Stimulated activated CD8-positive, alpha-beta memory T cell treated with anti-CD3 and anti-CD28 coated beads, Interleukin-7, amount 100 ng/mL, for 48 hours (primary cell): ENCODE results near the gene CHD5.
A peak's percentile ranks its signal among the peaks of the same experiment; 100 is the strongest.
"Not testable (repeated sequence)": the region's sequence is repeated elsewhere in the genome, so short reads cannot be mapped to it uniquely, and the experiment has no call there.

Source experiments
- DNase-seq, 2 donors: peaks; one replicate each; pipeline ENCODE4 v3.0.0-alpha.2; 2020; ENCODE audit warnings: low read depth in 1 of 2; ENCODE audit errors: extremely low read depth in 1 of 2

Gene CHD5

DNA sequence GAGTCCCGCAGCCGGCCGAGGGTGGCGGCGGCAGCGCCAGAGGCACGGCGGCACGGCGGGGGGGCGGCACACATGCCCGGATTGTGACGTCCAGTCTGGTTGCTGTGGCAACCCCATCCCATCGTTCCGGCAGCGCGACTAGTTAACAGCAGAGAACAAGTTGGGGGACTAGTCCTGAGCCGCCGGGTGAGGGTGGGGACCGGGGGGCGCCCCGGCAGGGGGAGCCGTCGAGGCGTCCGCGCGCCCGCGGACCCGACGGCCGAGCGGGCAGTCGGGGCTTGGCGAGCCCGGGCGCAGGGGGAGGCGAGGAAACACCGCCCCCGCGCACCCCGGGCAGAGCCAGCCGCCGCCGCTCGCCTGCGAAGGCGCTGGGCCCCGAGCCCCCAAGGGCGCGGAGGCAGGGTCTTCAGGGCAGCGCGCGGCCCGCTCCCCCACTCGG, at the start of gene CHD5:
Gene CHD5, minus strand, starts transcription at position 54 of the 439 bp plus-strand sequence. CDS start 298 bp downstream, outside the sequence.
- DNase-seq: no peak

DNA sequence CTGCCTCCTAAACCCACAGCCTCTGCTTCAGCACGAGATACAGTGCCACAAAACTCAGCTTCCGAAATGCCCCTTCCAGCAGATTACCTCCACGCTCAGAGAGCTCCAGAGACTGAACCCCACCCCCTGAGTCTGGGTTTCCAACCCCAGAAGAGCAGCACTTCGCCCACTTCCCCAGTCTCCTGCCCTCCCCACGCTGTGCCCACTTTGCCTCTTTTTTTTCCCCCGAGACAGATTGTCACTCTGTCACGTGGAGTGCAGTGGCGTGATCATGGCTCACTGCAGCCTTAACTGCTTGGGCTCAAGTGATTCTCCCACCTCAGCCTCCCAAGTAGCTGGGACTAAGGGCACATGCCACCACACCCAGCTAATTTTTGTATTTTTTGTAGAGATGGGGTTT, 45.5 kb upstream of the CHD5 start:
- no peak for DNase-seq

DNA sequence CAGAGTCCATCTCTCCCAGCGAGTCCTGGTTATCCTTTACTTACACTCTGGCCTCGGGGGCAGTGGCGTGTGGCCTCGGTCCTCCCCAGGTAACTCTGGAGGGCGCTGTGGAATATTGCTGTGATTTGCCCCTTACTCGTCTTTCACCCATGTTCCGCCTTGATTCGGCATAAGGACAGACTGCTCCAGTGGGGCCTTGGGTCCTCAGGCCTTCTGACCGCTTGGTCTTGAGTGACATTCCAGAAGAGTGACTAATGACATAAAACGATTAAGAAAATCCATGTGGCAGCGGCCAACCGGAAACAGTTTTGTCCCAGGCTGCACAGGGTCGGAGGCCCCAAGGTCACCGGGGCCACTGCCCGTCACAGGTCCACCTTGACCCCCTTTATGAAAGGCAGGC, 44.6 kb upstream of the CHD5 start:
- DNase-seq: no peak

DNA sequence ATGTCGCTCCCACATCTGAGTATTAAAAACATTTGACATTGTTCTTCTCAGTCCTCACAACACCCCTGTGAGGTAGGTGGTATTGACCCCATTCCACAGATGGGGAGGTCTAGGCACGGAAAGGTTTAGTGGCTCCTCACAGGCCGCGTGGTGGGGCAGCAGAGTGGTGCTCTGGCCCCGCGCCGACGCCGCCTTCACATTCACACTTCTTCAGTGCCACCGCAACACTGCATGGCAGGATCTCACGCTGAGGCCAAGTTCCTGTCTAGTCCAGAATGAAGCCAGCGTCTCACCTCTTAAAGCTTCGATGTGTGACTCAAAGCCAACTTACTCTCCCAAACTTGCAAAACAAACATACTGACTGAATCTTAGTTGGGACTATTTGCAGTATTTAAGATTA, 43.5 kb upstream of the CHD5 start:
- no peak for DNase-seq

DNA sequence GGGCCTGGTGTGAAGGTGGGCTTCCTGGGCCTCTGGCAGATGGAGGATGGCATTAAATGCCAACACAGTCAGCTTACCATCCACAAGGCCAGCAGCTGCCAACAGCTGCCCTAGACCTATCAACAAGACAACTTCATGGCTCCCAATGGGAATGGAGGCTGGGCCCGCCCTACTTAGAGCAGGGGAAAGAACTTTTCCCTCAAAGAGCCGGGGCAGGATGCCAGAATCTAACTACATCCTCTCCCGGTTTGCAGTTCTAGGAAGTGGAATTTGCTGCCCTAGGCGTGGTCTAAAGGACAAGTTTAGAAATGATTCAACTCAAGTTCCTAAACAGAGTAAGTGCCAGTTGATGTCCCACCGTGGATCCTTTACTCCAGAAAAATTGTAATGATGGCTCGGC, 42.5 kb upstream of the CHD5 start:
- DNase-seq: no peak

DNA sequence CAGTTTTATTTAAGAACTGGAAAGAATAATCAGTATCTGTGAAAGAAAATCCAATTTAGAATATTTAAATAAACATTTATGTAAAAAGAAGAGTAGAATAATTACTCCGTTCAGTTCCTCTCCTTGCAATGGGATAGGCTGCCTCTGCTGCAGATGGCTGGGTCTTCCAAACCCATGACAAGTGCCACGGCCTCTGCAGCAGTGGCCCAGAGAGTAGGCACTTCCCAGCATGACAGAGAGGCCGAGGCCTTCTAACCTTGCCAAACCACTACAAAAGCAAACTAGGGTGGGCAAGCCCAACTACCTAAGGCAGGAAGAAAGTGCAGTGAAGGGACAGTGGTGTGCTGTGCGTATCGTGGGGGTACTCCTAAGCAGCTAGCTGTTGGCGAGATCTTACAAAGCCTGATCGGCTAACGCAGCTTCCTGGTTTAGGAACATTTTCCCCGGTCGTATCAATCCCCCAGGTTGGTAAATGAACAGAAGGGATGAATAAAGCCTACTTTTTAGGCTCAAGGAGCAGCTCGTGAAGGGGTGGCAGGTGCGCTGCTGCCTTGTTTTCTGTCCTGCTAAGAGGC, 41.2 kb upstream of the CHD5 start:
- no peak for DNase-seq

DNA sequence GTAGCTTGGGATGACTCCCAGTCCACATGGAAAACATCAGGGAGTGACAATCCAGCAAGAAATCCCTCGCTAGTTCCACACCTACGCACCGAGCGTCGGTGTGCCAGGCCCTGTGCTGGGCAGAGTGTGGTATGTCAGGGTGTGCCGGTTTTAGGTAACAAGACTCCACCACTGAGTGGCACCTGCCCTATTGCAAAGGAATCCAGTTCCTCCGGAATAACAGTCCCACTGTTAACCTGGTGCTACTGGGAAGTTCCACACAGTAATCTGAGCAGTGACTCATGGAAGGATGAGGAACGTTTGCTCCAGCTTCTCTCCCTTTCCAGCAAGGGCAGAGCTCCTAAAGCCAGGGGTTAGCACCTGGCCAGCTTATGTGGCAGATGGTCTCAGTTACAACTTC, 40.1 kb upstream of the CHD5 start:
- DNase-seq: no peak

DNA sequence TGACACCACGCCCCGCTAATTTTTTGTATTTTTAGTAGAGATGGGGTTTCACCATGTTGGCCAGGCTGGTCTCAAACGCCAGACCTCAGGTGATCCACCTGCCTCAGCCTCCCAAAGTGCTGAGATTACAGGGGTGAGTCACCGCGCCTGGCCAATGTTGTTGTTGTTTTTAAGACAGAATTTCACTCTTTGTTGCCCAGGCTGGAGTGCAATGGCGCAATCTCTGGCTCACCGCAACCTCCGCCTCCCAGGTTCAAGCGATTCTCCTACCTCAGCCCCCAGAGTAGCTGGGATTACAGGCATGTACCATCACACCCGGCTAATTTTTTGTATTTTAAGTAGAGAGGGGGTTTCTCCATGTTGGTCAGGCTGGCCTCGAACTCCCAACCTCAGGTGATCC, 39.5 kb upstream of the CHD5 start:
- not testable (repeated sequence) for DNase-seq

DNA sequence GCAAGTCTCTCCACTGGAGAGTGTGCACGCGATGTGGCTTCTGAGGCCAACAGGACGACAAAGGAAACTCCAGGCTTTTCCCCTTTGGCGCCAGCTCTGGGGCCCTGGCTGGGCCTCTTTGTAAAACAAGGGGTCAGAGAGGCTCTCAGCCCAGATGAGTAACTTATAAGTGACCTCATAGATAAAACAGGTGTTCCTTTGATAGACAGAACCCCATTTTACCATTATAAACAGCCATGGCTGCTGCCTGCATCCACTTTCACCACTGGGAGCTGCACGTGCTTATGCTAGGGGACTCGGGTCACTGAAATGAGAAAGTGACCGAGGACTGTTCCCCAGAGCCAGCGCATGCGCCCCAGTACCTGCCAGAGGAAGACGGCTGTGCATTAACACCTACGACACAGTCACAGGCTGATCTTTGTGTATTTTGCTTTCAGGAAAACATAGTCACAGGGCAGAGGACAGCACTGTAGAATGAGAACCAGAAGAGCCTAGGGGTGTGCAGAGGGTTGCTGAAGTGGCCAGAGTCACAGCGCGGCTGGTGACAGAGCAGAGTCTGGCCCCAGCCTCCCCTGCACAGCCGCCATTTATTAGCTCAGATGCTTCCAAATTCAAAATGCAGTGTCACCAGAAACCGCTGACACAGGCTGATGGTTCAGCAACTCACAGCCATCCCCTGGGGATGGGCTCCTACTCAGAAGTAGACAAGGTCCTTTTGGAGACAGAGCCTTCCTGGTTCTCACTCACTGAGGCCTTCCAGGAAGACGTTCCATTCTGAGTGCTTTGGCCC, 38.4 kb upstream of the CHD5 start:
- DNase-seq: no peak

DNA sequence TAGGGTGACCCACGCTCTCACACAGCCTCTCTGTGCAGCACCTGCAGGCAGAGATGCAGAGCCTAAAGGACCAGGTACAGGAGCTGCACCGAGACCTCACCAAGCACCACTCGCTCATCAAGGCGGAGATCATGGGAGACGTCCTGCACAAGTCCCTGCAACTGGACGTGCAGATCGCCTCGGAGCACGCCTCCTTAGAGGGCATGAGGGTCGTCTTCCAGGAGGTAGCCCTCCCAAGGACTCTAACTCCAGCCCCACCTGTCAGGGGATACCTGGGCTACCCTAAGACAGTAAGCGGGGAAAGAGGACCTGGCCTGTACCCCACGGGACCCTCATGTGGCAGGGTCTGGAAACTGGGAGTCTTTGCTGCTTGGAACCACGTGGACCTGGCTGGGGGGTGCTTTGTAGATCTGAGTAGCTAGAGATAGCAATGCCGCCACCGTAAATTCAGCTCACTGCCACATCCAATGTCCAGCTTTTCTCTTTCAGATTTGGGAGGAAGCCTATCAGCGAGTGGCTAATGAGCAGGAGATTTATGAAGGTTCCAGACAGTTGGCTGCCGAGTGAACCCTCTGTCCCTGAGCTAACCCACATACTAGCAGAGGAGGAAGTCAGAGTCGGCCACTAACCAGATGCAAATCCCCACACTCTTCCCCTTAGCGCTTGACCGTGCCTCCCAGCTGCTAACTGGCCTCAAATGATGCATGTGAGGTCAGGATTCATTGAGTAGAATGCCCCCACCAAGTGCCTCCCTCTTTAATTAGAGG, 32.3 kb upstream of the CHD5 start:
- no peak for DNase-seq

DNA sequence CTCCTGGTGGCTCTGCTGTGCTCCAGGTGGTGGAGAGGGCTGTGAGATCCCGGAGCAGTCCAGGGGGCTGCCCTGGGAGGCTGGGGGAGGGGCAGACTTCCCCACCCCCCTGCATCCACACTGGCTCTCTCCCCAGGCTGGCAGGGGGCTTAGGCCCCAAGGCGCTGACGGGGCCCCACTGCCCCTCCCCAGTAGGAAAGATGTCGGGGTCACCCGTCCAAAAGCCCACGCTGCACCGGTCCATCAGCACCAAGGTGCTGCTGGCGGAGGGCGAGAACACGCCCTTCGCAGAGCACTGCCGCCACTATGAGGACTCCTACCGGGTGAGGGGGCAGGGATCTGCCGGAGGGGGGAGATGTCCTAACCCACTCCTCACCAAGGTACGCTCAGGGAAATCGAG, 31.6 kb upstream of the CHD5 start:
- no peak for DNase-seq

DNA sequence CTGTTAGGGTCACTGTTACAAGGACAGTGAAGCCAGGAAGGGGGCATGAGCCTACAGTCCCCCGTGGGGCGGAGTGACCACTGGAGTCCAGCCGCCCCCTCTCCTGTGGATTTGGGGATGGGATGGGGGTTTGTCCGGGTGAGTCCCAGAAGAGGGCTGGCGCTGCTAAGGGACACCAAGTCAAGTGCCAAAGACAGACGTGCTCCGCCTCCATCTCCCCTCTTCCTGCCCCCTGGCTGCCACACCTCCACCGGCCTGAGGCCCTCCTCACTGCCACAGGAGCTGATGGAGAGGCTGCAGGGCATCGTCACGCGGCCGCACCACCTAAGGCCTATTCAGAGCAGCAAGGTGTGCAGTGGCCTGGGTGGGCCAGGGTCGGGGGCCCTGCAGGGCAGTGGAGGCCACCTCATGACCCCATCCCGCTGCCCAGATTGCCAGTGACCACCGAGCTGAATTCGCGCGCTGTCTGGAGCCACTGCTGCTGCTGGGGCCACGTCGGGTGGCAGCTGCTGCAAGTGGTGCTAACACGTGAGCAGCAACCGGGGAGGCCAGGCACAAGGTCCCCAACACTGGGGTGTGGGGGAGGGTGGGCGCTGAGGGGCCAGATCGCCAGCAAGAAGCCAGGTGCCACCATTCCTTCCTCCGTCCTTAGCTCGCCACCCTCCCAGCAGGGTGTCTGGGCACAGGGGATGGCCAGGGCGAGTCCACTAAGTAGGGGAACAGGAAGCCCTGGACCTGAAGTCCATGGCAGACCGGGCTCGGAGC, 30.7 kb upstream of the CHD5 start:
- DNase-seq: no peak

DNA sequence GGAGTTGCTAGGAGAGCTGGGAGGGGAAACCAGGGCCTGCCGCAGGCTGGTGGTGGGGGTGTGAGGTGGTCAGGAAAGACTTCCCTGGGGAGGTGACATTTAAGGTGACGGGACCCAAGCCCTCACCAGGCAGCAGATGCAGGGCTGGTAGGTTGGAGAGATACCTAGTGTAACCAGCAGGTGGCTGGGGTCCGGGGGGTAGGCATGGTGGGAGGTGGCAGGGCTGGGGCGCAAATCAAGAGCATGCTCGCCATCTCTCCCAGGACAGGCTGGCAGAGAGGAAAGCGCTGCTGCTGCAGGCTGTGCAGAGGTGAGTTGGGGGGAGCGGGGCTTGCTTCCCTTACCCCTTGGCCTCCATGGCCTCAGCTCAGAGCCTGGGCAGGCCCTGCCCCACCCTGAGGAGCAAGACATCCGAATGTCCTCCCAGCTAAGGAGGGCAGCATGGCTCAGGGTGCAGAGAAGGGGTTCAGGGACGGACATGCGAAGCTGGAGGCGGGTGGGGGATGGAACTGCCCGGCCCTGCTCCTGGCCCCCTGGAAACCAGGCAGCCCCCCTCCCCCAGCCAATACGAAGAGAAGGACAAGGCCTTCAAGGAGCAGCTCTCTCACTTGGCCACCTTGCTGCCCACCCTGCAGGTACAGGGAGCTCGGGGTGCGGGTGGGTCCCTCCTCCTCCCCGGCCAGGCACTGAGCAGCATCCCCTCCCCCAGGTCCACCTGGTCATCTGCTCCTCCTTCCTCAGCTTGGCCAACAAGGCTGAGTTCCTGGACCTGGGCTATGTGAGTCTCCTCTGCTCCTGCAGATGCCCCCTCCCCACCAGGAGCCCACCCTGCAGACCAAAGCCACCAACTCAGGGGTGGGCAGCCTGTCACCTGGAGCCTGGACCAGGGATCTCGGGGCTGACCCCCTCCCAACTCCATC, 29.8 kb upstream of the CHD5 start:
- no peak for DNase-seq

DNA sequence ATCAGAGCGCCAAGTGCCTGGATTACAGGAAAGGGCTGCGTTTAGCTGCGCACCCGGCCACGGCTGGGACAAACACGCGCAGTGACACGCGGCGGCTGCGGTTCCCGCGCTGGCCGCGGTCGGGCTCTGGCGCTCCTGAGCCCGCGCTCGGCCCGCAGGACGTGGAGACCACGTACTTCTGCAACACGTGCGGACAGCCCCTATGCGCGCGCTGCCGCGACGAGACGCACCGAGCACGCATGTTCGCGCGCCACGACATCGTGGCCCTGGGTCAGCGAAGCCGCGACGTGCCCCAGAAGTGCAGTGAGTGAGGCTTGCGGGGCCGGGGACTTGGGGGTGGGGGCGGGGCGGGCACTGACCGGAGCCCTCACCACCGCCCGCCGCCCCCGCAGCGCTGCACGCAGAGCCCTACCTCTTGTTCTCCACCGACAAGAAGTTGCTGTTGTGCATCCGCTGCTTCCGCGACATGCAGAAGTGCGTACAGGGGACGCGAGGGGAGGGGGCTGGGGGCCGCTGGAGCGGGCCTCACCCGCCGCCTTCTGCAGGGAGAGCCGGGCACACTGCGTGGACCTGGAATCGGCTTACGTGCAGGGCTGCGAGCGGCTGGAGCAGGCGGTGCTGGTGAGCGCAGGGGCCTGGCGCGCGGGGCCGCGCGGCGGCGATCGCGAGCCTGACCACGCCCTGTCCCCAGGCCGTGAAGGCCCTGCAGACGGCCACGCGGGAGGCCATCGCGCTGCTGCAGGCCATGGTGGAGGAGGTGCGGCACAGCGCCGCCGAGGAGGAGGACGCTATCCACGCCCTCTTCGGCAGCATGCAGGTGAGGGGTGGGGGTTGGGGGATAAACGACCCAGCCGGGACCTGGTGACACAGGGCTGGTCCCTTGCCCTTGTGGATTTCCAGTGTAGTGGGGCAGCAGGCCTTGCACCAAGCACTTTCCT, 28.9 kb upstream of the CHD5 start:
- no peak for DNase-seq

DNA sequence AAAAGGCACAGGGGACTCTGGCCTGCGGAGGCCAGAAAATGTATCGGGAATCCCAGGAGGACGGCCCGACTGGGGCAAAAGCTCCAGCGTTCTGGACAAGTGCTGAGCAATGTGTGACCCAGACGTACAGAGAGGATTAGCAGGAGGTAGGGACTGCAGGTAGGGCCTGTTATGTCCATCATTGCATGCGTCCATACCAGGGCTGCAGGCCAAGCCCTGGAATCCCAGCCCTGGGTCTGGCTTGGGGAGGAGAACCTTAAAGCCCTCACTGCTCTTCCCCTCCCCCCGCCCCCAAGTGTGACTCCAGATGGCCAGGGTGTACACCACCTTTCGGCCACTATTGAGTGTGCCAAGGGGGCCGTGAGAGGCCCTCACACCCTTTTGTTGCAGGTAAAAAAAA, 27.8 kb upstream of the CHD5 start:
- DNase-seq: no peak

DNA sequence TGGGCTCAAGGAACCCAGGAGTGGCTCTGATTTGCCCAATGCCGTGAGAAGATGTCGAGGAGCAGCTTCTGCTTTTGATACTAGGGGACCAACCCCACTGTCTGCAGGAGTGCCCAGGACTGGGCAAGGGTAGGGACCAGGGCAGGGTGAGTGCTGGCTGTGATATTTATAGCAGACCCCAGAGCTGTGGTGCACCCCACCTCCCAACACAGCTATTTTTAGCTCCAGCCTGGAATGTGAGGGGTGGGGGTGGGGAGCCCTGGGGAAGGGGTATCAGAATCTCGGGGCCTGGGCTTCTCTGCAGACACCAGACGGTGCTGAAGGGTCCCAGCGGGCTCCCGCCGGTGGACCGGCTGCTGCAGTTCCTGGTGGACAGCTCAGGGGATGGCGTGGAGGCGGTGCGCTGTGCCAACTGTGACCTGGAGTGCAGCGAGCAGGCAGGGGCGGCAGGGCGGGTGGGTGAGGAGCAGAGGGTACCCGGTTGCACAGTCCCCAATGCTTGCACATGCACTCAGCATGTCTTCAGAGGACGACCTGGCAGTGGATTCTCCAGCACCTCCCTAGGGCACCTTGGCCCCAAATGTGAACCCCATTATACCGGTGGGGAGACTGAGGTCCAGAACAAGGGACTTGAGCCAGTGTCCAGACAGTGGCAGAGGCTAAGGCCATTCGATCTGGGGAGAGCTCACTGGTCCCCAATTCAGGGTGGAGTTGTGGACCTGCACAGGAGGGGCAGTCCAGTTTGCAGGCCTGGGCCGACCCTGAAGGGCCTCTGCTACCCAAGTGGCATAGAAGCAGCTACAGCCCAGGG, 27.2 kb upstream of the CHD5 start:
- no peak for DNase-seq

DNA sequence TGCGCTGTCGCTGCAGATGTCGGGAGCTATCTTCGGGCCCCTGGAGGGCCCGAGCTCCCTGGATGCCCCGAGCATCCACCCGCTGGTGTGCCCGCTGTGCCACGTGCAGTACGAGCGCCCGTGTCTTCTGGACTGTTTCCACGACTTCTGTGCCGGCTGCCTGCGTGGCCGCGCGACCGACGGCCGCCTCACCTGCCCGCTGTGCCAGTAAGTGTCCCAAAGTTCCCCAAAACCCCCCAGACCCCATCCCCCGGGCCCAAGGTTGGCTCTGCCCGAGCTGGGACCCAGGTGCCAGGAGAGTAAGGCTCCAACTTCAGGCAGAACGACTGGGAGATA, 26.4 kb upstream of the CHD5 start:
- DNase-seq: no peak

DNA sequence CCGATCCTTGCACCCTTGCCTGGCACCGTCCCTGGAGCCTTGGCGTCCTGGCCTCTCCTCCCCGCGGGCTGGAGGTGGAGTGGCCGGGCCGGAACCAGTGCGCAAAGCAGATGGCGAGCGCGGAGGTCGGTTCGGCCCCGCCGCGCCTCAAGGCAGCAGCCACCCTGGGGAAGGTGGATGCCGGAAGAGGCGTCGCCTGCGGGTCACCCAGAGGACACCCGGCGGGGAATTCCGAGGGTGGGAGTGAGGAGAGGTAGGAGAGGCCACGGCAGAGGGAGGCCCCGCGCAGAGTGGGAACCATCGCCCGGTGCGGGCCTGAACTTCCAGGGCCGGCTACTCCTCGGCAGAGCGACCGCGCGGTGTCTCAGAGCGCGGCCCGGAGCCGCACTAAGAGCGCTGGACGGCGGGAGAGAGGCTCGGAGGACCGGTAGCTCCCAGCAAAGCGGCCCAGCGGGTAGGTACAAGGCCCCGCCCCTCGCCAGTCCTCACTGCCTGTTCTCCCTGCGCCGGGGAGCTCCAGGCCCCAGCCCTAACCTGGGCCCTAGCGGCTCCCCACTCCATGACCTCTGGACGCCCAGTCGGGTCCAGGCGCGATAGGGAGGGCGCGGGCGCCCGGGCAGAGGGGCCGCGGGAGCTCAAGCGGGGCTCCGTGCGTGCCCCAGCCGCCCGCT, 25.9 kb upstream of the CHD5 start, which contains the start of gene RNF207:
Gene RNF207, plus strand, starts transcription at position 271 of the 671 bp plus-strand sequence. CDS start 417 bp downstream, outside the sequence.
- peak; percentile 36 to 58 for DNase-seq
